ENCODE results near the gene TMEM221.

- TF ChIP-seq EZH2 (IDR thresholded peaks at IDR 0.05; ENCODE audit: insufficient read depth, poor library complexity, severe bottlenecking) (no peak), EZH2phosphoT487 (IDR thresholded peaks at IDR 0.05; ENCODE audit: insufficient read depth, low read depth) (no peak)
These were observed 2.8 kb downstream of the TMEM221 start for GRCh38 chr19:17445526-17446165.

Data from GM23248 (cell line).